Stimulated activated CD8-positive, alpha-beta memory T cell treated with anti-CD3 and anti-CD28 coated beads, Interleukin-4, amount 100 ng/mL, for 1 hour (primary cell): ENCODE results near the gene RAB30.

Experiments
- DNase-seq, 2 donors: peaks; one replicate each; pipeline ENCODE4 v3.0.0-alpha.2; 2020; ENCODE audit warnings: low read depth in 2 of 2, low spot score in 1 of 2

The RAB30 gene

GRCh38 chr11:83070731-83071566 is 748 bp downstream of the RAB30 start:
- DNase-seq, result no peak

GRCh38 chr11:83070044-83070701 is 1.5 kb downstream of the RAB30 start:
- no peak for DNase-seq

- no peak for DNase-seq
Observed at GRCh38 chr11:83069441-83070043, 2.2 kb downstream of the RAB30 start.

GRCh38 chr11:83068568-83068967 is 3.1 kb downstream of the RAB30 start:
- no peak for DNase-seq

- DNase-seq, result no peak
Observed at GRCh38 chr11:83064011-83064410, 7.7 kb downstream of the RAB30 start.

- no peak for DNase-seq
Observed at GRCh38 chr11:83063073-83063754, 8.5 kb downstream of the RAB30 start.

- DNase-seq, result no peak
Observed at GRCh38 chr11:83061883-83062282, 9.8 kb downstream of the RAB30 start.

GRCh38 chr11:83060965-83061364 is 10.7 kb downstream of the RAB30 start:
- no peak for DNase-seq

- DNase-seq, result no peak
Observed at GRCh38 chr11:83057721-83058120, 14.0 kb downstream of the RAB30 start.

- DNase-seq, result no peak
Observed at GRCh38 chr11:83056611-83057010, 15.1 kb downstream of the RAB30 start.

GRCh38 chr11:83056204-83056603 is 15.5 kb downstream of the RAB30 start:
- DNase-seq, result no peak

GRCh38 chr11:83054904-83055380 is 16.8 kb downstream of the RAB30 start:
- no peak for DNase-seq

- no peak for DNase-seq
Observed at GRCh38 chr11:83054001-83054400, 17.7 kb downstream of the RAB30 start.

GRCh38 chr11:83051760-83052671 is 19.7 kb downstream of the RAB30 start:
- no peak for DNase-seq

GRCh38 chr11:83047515-83048225 is 24.0 kb downstream of the RAB30 start:
- DNase-seq, result no peak

- DNase-seq, result no peak
Observed at GRCh38 chr11:83046621-83047172, 25.0 kb downstream of the RAB30 start.

GRCh38 chr11:83044958-83045712 is 26.6 kb downstream of the RAB30 start:
- DNase-seq, result no peak

- no peak for DNase-seq
Observed at GRCh38 chr11:83042964-83043711, 28.6 kb downstream of the RAB30 start.
